HEK293 (cell line): ENCODE measurements around the gene PLCG1.

Experiments used
- CTCF ChIA-PET: fragments of 350-600 bp; formaldehyde crosslinking; extraction: SDS; loops from one replicate; lab custom pipeline; 2021; ENCODE audit warnings: antibody characterized with exemption; lab: Yijun Ruan, JAX
- POLR2A ChIA-PET: fragments of 300-600 bp; formaldehyde crosslinking; extraction: SDS; loops from one replicate; lab custom pipeline; 2020; ENCODE audit warnings: antibody characterized with exemption, inconsistent platforms; lab: Yijun Ruan, JAX
- H3K27ac ChIP-seq: fragments of 200-500 bp; sonication (Bioruptor generic); 2 replicates; pipeline ENCODE4 v1.5.1; 2014; ENCODE audit warnings: low read depth, low read length, control low read depth, inconsistent platforms; ENCODE audit errors: extremely low read depth
- H3K36me3 ChIP-seq, 2 experiments: fragments of 200-500 bp in 1 of 2; sonication (Bioruptor generic) in 1 of 2; 1 replicate in 1 of 2; 2 replicates in 1 of 2; pipeline ENCODE4 v1.5.1; 2014 to 2017; ENCODE audit warnings: inconsistent platforms in 2 of 2, low read length in 2 of 2; ENCODE audit not compliant: control insufficient read depth in 2 of 2, insufficient read depth in 1 of 2
- H3K4me1 ChIP-seq: fragments of 200-500 bp; sonication (Bioruptor generic); 2 replicates; pipeline ENCODE4 v1.5.1; 2014; ENCODE audit warnings: mild to moderate bottlenecking, low read length, inconsistent platforms; ENCODE audit not compliant: control insufficient read depth, insufficient read depth
- H3K4me3 ChIP-seq: 2 replicates; pipeline ENCODE4 v1.5.1; 2011; ENCODE audit warnings: low read depth, mild to moderate bottlenecking, control low read depth, low read length, moderate library complexity
- H3K9me3 ChIP-seq: fragments of 200-500 bp; sonication (Bioruptor generic); 2 replicates; pipeline ENCODE4 v1.5.1; 2014; ENCODE audit warnings: low read depth, low read length, inconsistent platforms; ENCODE audit not compliant: control insufficient read depth, insufficient read depth
- BCL11B ChIP-seq: fragments of 450-650 bp; formaldehyde crosslinking; IDR thresholded peaks from 2 replicates; pipeline ENCODE4 v1.5.1; 2016; ENCODE audit warnings: low read depth, missing biosample characterization, missing genetic modification characterization
- KLF16 ChIP-seq: fragments of 450-650 bp; formaldehyde crosslinking; IDR thresholded peaks from 2 replicates; pipeline ENCODE4 v1.5.1; 2017; ENCODE audit warnings: missing biosample characterization, missing genetic modification characterization
- MYNN ChIP-seq: fragments of 450-650 bp; formaldehyde crosslinking; IDR thresholded peaks from 2 replicates; pipeline ENCODE4 v1.5.1; 2016; ENCODE audit warnings: missing biosample characterization, missing genetic modification characterization, borderline replicate concordance
- PRDM6 ChIP-seq: fragments of 450-650 bp; formaldehyde crosslinking; IDR thresholded peaks from 2 replicates; pipeline ENCODE4 v1.5.1; 2017; ENCODE audit warnings: missing biosample characterization, missing genetic modification characterization
- REST ChIP-seq: fragments of 450-650 bp; formaldehyde crosslinking; IDR thresholded peaks from 2 replicates; pipeline ENCODE4 v1.5.1; 2016; ENCODE audit warnings: missing biosample characterization, missing genetic modification characterization
- ZFP37 ChIP-seq: fragments of 450-650 bp; formaldehyde crosslinking; IDR thresholded peaks from 2 replicates; pipeline ENCODE4 v1.5.1; 2016; ENCODE audit warnings: missing biosample characterization, missing genetic modification characterization
- ZFP41 ChIP-seq: fragments of 450-650 bp; formaldehyde crosslinking; IDR thresholded peaks from 2 replicates; pipeline ENCODE4 v1.5.1; 2016; ENCODE audit warnings: missing biosample characterization, missing genetic modification characterization, borderline replicate concordance
- ZFP69B ChIP-seq: fragments of 450-650 bp; formaldehyde crosslinking; IDR thresholded peaks from 2 replicates; pipeline ENCODE4 v1.5.1; 2016; ENCODE audit warnings: missing biosample characterization, missing genetic modification characterization
- ZNF184 ChIP-seq: fragments of 450-650 bp; IDR thresholded peaks from 2 replicates; pipeline ENCODE4 v1.5.1; 2018; ENCODE audit warnings: missing biosample characterization, mild to moderate bottlenecking, missing genetic modification characterization
- ZNF19 ChIP-seq: fragments of 450-650 bp; formaldehyde crosslinking; IDR thresholded peaks from 2 replicates; pipeline ENCODE4; 2016; ENCODE audit warnings: missing biosample characterization, missing genetic modification characterization, low read depth
- ZNF2 ChIP-seq: fragments of 450-650 bp; formaldehyde crosslinking; IDR thresholded peaks from 2 replicates; pipeline ENCODE4 v1.5.1; 2016; ENCODE audit warnings: missing biosample characterization, missing genetic modification characterization
- ZNF221 ChIP-seq: fragments of 450-650 bp; formaldehyde crosslinking; IDR thresholded peaks from 2 replicates; pipeline ENCODE4 v1.5.1; 2017; ENCODE audit warnings: missing biosample characterization, missing genetic modification characterization, borderline replicate concordance
- ZNF24 ChIP-seq: fragments of 450-650 bp; formaldehyde crosslinking; IDR thresholded peaks from 2 replicates; pipeline ENCODE4 v1.5.1; 2016; ENCODE audit warnings: missing biosample characterization, missing genetic modification characterization
- ZNF302 ChIP-seq: fragments of 450-650 bp; formaldehyde crosslinking; IDR thresholded peaks from 2 replicates; pipeline ENCODE4 v1.5.1; 2016; ENCODE audit warnings: missing biosample characterization, missing genetic modification characterization, low read depth
- ZNF341 ChIP-seq: fragments of 450-650 bp; formaldehyde crosslinking; IDR thresholded peaks from 2 replicates; pipeline ENCODE4; 2016; ENCODE audit warnings: low read depth, missing biosample characterization, missing genetic modification characterization
- ZNF404 ChIP-seq: fragments of 450-650 bp; formaldehyde crosslinking; IDR thresholded peaks from 2 replicates; pipeline ENCODE4 v1.5.1; 2017; ENCODE audit warnings: missing biosample characterization, missing genetic modification characterization
- ZNF473 ChIP-seq: fragments of 450-650 bp; formaldehyde crosslinking; IDR thresholded peaks from 2 replicates; pipeline ENCODE4 v1.5.1; 2017; ENCODE audit warnings: missing biosample characterization, missing genetic modification characterization
- ZNF501 ChIP-seq: fragments of 450-650 bp; formaldehyde crosslinking; IDR thresholded peaks from 2 replicates; pipeline ENCODE4 v1.5.1; 2016; ENCODE audit warnings: missing biosample characterization, missing genetic modification characterization
- ZNF580 ChIP-seq: fragments of 450-650 bp; formaldehyde crosslinking; IDR thresholded peaks from 2 replicates; pipeline ENCODE4 v1.5.1; 2016; ENCODE audit warnings: missing biosample characterization, missing genetic modification characterization
- ZNF585B ChIP-seq: fragments of 450-650 bp; formaldehyde crosslinking; IDR thresholded peaks from 2 replicates; pipeline ENCODE4 v1.5.1; 2016; ENCODE audit warnings: missing biosample characterization, missing genetic modification characterization
- ZNF610 ChIP-seq: fragments of 450-650 bp; formaldehyde crosslinking; IDR thresholded peaks from 2 replicates; pipeline ENCODE4 v1.5.1; 2016; ENCODE audit warnings: missing biosample characterization, missing genetic modification characterization, borderline replicate concordance

The PLCG1 gene

GRCh38 chr20:41204304-41205265 is 67.2 kb downstream of the PLCG1 start (continued):
- TF ChIP-seq ZNF19 (tag by site-specific recombination) (no peak), REST (tag by site-specific recombination) (no peak), ZFP37 (no peak), BCL11B (tag by site-specific recombination) (no peak), ZNF184 (tag by site-specific recombination) (no peak)

- H3K9me3 ChIP-seq = no peaks in the 10 kb centered on the region
- H3K36me3 ChIP-seq = peaks cover 0 to 15% of the 10 kb centered on the region in 2 experiments; a peak in 1 of 3 replicates
- H3K4me1 ChIP-seq = no peaks in the 10 kb centered on the region
- ChIA-PET CTCF (no interaction called here), POLR2A (no interaction called here)
- no peak overlapping the region for H3K4me3 ChIP-seq
- no peak overlapping the region for H3K27ac ChIP-seq
- no peak for TF ChIP-seq ZNF580 (tag by site-specific recombination)
- no peak for TF ChIP-seq ZNF610 (tag by site-specific recombination)
- no peak for TF ChIP-seq ZNF501 (tag by site-specific recombination)
- TF ChIP-seq ZFP69B (tag by site-specific recombination) = no peak
- TF ChIP-seq ZNF302 (tag by site-specific recombination) = no peak
- no peak for TF ChIP-seq ZNF404
- TF ChIP-seq ZNF2 (tag by site-specific recombination) = no peak
- TF ChIP-seq ZFP41 (tag by site-specific recombination) = no peak
- no peak for TF ChIP-seq ZNF341 (tag by site-specific recombination)
- TF ChIP-seq MYNN (tag by site-specific recombination) = no peak
- no peak for TF ChIP-seq ZNF24 (tag by site-specific recombination)
- TF ChIP-seq ZNF221 = no peak
- no peak for TF ChIP-seq PRDM6 (tag by site-specific recombination)
- no peak for TF ChIP-seq ZNF473 (tag by site-specific recombination)
- TF ChIP-seq ZNF585B = no peak
- TF ChIP-seq KLF16 = no peak
- TF ChIP-seq, all 188 proteins: peak for 0
These were observed 68.0 kb downstream of the PLCG1 start for GRCh38 chr20:41205313-41205712.
